ENCODE results near the gene TTC28.

GRCh38 chr22:28351476-28351875, 328.2 kb downstream of the TTC28 start:
- no peak for TF ChIP-seq CTCF (IDR thresholded peaks at IDR 0.05)
- TF ChIP-seq POLR2A (IDR thresholded peaks at IDR 0.05; ENCODE audit: low read depth), result no peak
- TF ChIP-seq POLR2AphosphoS5 (IDR thresholded peaks at IDR 0.05), result no peak

All from esophagus muscularis mucosa (tissue), 3 donors.